Stimulated activated CD8-positive, alpha-beta memory T cell treated with anti-CD3 and anti-CD28 coated beads, Interleukin-4, amount 100 ng/mL, for 48 hours (primary cell): Measurements from ENCODE around the gene LYL1.

Source experiments
- DNase-seq: peaks from one replicate; pipeline ENCODE4 v3.0.0-alpha.2; 2020

Gene LYL1

DNA sequence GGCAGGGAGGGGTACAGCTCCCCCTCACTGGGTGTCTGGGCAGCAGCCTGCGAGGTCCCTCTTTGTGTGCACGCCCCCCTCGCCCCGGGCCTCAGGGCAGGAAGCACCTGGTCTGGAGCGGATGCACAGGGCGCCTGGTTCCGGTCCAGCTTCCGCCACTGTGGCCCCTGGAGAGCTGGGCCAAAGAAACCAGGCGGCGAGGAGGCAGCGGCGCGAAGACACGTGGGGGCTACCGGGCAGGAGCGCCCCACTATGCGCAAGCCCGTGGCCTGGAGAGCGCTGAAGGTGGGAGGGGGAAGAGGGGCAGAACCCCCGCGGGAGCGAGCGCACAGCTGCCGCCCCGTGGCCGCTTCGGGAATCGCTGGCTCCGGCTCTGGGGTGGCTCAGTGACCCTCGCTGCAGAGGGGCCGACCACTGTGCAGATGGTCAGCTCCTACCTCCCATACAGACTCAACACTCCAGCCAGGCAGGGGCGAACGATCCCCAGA lies 1.7 kb upstream of the LYL1 start:
- peak; percentile 86 for DNase-seq

- no peak for DNase-seq
Measured at GRCh38 chr19:13103581-13104359, 1.1 kb upstream of the LYL1 start.

DNA sequence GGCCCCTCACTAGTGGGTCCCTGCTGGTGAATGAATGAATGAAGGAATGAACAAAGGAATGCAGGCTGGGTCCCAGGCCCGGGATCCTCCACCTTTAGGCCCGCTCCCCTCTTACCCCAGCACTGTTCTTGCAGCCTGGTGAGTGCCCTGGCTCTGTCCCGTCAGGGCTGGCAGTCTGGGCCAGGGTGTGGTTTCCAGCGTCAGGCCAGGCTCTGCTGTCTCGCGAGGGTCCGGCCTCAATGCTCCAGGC lies 317 bp downstream of the LYL1 start:
- no peak for DNase-seq

DNA sequence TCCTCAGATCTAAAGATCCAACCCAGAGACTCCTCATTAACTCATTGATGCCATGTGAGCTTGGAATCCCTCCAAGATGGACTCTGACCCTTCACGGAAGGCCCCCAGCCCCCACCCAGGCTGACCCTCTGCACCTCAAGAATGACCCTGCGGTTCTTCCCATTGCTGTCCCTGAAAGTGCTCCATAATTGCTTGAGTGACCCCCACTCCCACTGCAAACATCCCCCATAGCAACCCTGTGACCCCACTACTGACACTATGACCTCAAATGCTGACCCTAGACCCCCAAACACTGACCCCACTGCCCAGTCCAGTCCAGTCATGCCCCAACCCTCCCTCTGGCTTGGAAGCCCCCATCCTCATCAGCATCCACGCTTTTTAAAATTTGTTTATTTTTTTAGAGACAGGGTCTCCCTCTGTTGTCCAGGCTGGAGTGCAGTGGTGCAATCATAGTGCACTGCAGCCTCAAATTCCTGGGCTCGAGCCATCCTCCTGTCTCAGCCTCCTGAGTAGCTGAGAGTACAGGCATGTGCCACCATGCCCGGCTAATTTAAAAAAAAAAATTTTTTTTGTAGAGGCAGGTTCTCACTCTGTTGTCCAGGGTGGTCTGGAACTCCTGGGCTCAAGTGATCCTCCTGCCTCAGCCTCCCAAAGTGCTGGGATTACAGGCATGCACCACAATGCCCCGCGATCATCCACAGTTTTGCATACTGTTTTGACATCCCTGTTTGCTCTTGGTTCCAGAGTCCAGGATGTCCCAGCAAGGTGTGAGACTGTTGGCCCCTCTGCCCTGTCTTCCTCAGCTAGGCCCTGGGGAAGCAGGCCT lies 855 bp downstream of the LYL1 start:
- no peak for DNase-seq

DNA sequence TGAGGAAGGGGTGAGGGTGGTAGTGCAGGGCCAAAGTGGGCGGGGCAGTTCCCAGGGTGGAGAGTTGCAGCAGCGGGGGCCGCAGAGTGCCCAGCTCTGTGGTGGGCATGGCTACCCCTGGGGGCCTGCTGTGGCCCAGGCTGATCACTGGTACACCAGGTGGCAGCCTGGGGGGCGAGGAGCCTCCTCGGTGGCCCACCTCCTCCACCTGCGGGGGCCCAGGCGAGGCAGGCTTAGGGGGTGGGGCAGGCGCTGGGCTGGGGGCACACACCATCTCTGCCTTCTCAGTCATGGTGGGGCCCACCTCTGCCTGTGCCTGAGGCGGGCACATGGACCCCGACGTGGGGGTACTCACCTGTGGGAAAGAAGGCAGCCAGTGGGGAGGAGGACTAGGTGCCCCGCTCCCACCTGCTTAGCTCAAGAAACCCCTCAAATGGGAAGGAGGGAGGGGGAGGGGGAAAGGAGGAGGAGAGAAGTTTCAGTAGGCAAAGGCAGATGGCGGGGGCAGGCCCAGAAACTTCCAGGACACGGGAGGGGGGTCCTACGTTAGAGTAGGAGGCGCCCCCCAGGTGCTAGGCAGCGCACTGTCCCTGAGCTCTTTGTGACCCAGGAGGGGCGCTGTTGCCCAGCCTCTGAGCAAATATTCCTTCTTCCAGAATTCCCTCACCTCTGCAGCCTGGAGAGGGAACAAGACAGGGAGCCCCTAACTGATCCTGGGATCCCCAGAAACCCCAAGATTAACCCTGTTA lies 1.6 kb downstream of the LYL1 start:
- DNase-seq, result no peak

DNA sequence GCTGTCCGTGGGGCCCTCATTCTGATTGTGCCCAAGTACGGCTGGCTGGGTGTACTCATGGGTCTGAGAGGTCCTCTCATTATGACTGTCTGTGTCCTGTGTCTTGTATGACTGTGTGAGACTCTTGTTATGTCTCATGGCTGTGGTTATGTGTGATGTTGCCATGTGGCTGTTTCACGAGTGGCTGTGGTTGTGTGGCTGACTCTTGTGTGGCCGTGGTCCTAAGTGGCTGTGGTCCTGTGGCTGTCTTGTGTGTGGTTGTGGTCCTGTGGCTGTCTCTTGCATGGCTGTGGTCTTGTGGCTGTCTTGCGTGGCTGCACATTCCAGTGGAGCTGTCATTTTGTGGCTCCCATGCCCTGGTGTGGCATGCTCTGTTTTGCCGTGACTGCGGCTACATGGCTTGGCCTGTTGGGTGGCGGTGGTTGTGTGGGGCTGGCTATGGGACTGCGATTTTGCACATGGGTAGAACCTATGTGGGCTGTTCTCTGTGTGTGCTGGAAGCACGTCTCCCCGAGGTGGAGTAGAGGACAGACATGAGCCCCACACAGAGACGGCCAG lies 2.5 kb downstream of the LYL1 start:
- peak; percentile 87 for DNase-seq

- peak; percentile 81 for DNase-seq
Measured at GRCh38 chr19:13099073-13099999, 3.3 kb downstream of the LYL1 start.

- DNase-seq, result no peak
Measured at GRCh38 chr19:13098277-13099072, 4.2 kb downstream of the LYL1 start.

GRCh38 chr19:13097463-13098258 lies 5.0 kb downstream of the LYL1 start:
- DNase-seq, result no peak

- DNase-seq, result no peak
Measured at GRCh38 chr19:13097033-13097462, 5.6 kb downstream of the LYL1 start.

GRCh38 chr19:13095934-13096927 lies 6.4 kb downstream of the LYL1 start:
- no peak for DNase-seq

- no peak for DNase-seq
Measured at GRCh38 chr19:13095393-13095784, 7.3 kb downstream of the LYL1 start.

GRCh38 chr19:13094771-13095392 lies 7.8 kb downstream of the LYL1 start:
- DNase-seq, result no peak

DNA sequence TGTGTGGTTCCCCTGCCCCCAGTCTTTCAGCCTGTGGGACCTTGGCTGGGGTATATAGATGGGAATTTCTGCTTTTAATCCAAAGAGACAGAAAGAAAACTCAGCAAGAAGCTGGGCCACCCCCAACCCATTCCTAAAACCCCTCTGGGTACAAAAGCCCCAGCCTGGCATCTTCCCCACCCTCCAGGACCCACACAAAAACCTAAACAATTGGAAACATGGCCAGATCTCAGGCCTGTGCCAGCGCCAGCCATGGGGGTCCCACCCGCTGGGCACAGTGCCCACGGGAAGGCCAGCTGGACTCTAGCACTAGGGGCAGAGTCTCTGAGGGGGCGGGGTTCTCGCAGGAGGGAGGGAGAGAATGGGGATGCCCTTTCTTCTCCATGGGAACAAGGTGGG lies 8.6 kb downstream of the LYL1 start:
- DNase-seq, result no peak

- DNase-seq, result peak; percentile 88
Measured at GRCh38 chr19:13093407-13094105, 9.1 kb downstream of the LYL1 start.

DNA sequence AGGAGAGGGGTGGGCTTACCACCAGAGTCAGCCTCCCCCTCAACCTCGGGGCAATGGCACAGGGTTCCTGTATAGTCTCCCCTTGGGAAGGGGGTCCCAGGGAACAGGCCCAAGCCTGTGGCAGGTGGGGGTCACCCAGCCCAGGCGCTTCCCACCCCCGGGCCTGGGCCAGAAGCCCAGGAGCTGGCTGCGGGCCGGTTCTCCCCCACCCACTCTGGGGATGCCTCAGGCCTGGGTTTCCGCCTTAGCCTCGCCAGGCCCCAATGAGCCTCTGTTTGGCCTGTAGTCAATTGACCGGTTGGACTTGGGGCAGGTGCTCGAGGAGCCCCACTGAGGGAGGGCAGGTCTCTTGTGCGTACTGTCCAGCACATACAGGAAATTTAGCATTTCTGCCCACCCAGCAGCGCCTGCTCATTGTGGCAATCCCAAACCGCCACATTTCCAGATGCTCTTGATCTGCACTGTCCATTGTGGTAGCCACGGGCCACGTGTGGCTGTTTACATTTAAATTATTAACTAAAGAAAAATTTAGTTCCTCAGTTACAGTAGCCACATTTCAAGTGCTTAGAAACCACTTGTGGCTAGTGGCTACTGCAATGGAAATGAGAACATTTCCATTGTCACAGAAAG lies 9.9 kb downstream of the LYL1 start:
- DNase-seq, result no peak

DNA sequence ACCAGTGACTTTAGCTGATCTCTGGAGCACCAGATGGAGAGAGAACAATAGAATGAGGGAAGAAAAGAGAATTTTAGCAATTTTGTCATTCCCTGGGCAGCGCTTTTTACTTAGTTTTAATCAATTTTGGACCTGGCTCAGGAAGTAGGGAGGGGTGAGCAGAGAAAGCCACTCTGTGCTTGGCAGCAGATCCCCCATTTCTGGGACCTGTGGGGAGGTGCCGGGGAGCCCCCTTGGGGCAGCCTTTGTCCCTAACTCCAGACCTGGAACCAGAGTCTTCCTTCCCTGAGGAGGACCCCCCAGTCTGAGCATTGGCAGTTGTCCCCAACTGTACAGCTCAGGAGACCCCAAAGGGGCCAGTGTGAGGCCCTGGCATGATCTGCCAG lies 10.5 kb downstream of the LYL1 start:
- DNase-seq, result no peak
